ENCODE data around the gene HDAC7. TPM values are rescaled to one million over a fixed set of nuclear protein-coding genes. Genes with fewer than 3 reads are reported as not detected.
A peak's percentile ranks its signal among the peaks of the same experiment; 100 is the strongest.

Gene HDAC7
- total RNA-seq, 1 donor: 92.1 TPM

- no peak for DNase-seq (ENCODE audit: low read depth in 2 of 3, low spot score in 2 of 3)
Measured at GRCh38 chr12:47798382-47798948, 21.2 kb downstream of the HDAC7 start.

GRCh38 chr12:47797441-47797840 lies 22.3 kb downstream of the HDAC7 start:
- DNase-seq (ENCODE audit: low read depth in 2 of 3, low spot score in 2 of 3): peak in 1 of 3 donors; percentile 55

- no peak for DNase-seq (ENCODE audit: low read depth in 2 of 3, low spot score in 2 of 3)
Measured at GRCh38 chr12:47795814-47796411, 23.8 kb downstream of the HDAC7 start.

GRCh38 chr12:47795121-47795813 lies 24.4 kb downstream of the HDAC7 start:
- no peak for DNase-seq (ENCODE audit: low read depth in 2 of 3, low spot score in 2 of 3)

GRCh38 chr12:47794679-47795078 lies 25.0 kb downstream of the HDAC7 start:
- DNase-seq (ENCODE audit: low read depth in 2 of 3, low spot score in 2 of 3): no peak

GRCh38 chr12:47793015-47793681 lies 26.6 kb downstream of the HDAC7 start:
- no peak for DNase-seq (ENCODE audit: low read depth in 2 of 3, low spot score in 2 of 3)

GRCh38 chr12:47791874-47792273 lies 27.8 kb downstream of the HDAC7 start:
- DNase-seq (ENCODE audit: low read depth in 2 of 3, low spot score in 2 of 3): no peak

- DNase-seq (ENCODE audit: low read depth in 2 of 3, low spot score in 2 of 3): no peak
Measured at GRCh38 chr12:47791351-47791746, 28.4 kb downstream of the HDAC7 start.

GRCh38 chr12:47790676-47791350 lies 28.9 kb downstream of the HDAC7 start:
- no peak for DNase-seq (ENCODE audit: low read depth in 2 of 3, low spot score in 2 of 3)

GRCh38 chr12:47789712-47790489 lies 29.8 kb downstream of the HDAC7 start:
- DNase-seq (ENCODE audit: low read depth in 2 of 3, low spot score in 2 of 3): no peak

GRCh38 chr12:47789141-47789540 lies 30.6 kb downstream of the HDAC7 start:
- DNase-seq (ENCODE audit: low read depth in 2 of 3, low spot score in 2 of 3): no peak

- DNase-seq (ENCODE audit: low read depth in 2 of 3, low spot score in 2 of 3): no peak
Measured at GRCh38 chr12:47787596-47788319, 31.9 kb downstream of the HDAC7 start.

- DNase-seq (ENCODE audit: low read depth in 2 of 3, low spot score in 2 of 3): no peak
Measured at GRCh38 chr12:47786662-47787280, 32.9 kb downstream of the HDAC7 start.

- no peak for DNase-seq (ENCODE audit: low read depth in 2 of 3, low spot score in 2 of 3)
Measured at GRCh38 chr12:47785887-47786661, 33.6 kb downstream of the HDAC7 start.

GRCh38 chr12:47785036-47785886 lies 34.4 kb downstream of the HDAC7 start:
- no peak for DNase-seq (ENCODE audit: low read depth in 2 of 3, low spot score in 2 of 3)

GRCh38 chr12:47783821-47784819 lies 35.6 kb downstream of the HDAC7 start:
- no peak for DNase-seq (ENCODE audit: low read depth in 2 of 3, low spot score in 2 of 3)

All from hematopoietic multipotent progenitor cell (in vitro differentiated cells).